HepG2 (cell line): ENCODE results near the gene ARHGEF4. TPM values are rescaled to one million over a fixed set of nuclear protein-coding genes. Genes with fewer than 3 reads are reported as not detected.

Source experiments
- ADNP ChIP-seq: sonication (generic); formaldehyde crosslinking; IDR thresholded peaks from 2 replicates; pipeline ENCODE4 v1.4.0; 2020; ENCODE audit warnings: missing genetic modification reagents
- AGO1 ChIP-seq: fragments of 200-400 bp; formaldehyde crosslinking; IDR thresholded peaks from 2 replicates; pipeline ENCODE4 v1.6.1; 2017; ENCODE audit warnings: mild to moderate bottlenecking, low read depth, low read length, moderate library complexity; ENCODE audit not compliant: poor library complexity, severe bottlenecking
- BRD4 ChIP-seq: sonication (generic); formaldehyde crosslinking; IDR thresholded peaks from 2 replicates; pipeline ENCODE4 v1.4.0; 2020; ENCODE audit warnings: missing genetic modification reagents
- CAMTA2 ChIP-seq: sonication (generic); formaldehyde crosslinking; IDR thresholded peaks from 2 replicates; pipeline ENCODE4 v1.4.0; 2020; ENCODE audit warnings: mild to moderate bottlenecking, missing genetic modification reagents, borderline replicate concordance
- ESRRA ChIP-seq: sonication (generic); formaldehyde crosslinking; IDR thresholded peaks from 2 replicates; pipeline ENCODE4 v1.5.1; 2020; ENCODE audit warnings: mild to moderate bottlenecking, low read depth, missing genetic modification reagents
- FOXA1 ChIP-seq, 2 experiments: fragments of 450-650 bp in 1 of 2; sonication (generic) in 1 of 2; formaldehyde crosslinking in 1 of 2; IDR thresholded peaks; 2 replicates each; pipeline versions ENCODE4 v1.4.0 to v1.6.1; 2016 to 2020; ENCODE audit warnings: missing genetic modification reagents in 1 of 2
- HDAC2 ChIP-seq: sonication (generic); formaldehyde crosslinking; IDR thresholded peaks from 2 replicates; pipeline ENCODE4 v1.4.0; 2020; ENCODE audit warnings: missing genetic modification reagents
- HOXD1 ChIP-seq: sonication (generic); formaldehyde crosslinking; IDR thresholded peaks from 2 replicates; pipeline ENCODE4 v1.5.0; 2020; ENCODE audit warnings: missing genetic modification reagents
- JDP2 ChIP-seq: sonication (generic); formaldehyde crosslinking; IDR thresholded peaks from 2 replicates; pipeline ENCODE4 v1.8.1; 2022; ENCODE audit warnings: missing genetic modification reagents, borderline replicate concordance
- KLF12 ChIP-seq: sonication (generic); formaldehyde crosslinking; IDR thresholded peaks from 2 replicates; pipeline ENCODE4 v1.4.0; 2020; ENCODE audit warnings: missing genetic modification reagents, borderline replicate concordance
- PHB2 ChIP-seq: fragments of 450-650 bp; IDR thresholded peaks from 2 replicates; pipeline ENCODE4 v1.6.1; 2018; ENCODE audit not compliant: partially characterized antibody
- PRPF4 ChIP-seq: fragments of 200-400 bp; formaldehyde crosslinking; IDR thresholded peaks from 2 replicates; pipeline ENCODE4 v1.6.1; 2016; ENCODE audit warnings: low read length, low read depth; ENCODE audit not compliant: poor library complexity, severe bottlenecking
- RFX3 ChIP-seq: IDR thresholded peaks from 2 replicates; pipeline ENCODE4 v1.6.1; 2016; ENCODE audit warnings: missing biosample characterization, missing genetic modification reagents
- RFXANK ChIP-seq: IDR thresholded peaks from 2 replicates; pipeline ENCODE4 v1.6.1; 2016
- SMYD3 ChIP-seq: sonication (generic); formaldehyde crosslinking; IDR thresholded peaks from 2 replicates; pipeline ENCODE4 v1.8.1; 2023; ENCODE audit warnings: mild to moderate bottlenecking, missing genetic modification reagents
- ZMYM2 ChIP-seq: sonication (generic); formaldehyde crosslinking; IDR thresholded peaks from 2 replicates; pipeline ENCODE4 v1.8.0; 2022; ENCODE audit warnings: mild to moderate bottlenecking, missing genetic modification reagents
- ZNF143 ChIP-seq: sonication (generic); formaldehyde crosslinking; IDR thresholded peaks from 2 replicates; pipeline ENCODE4 v1.4.0; 2020; ENCODE audit warnings: missing genetic modification reagents
- ZNF230 ChIP-seq: sonication (generic); formaldehyde crosslinking; IDR thresholded peaks from 2 replicates; pipeline ENCODE4 v1.4.0; 2020; ENCODE audit warnings: mild to moderate bottlenecking, missing genetic modification reagents
- ZNF264 ChIP-seq: sonication (generic); formaldehyde crosslinking; IDR thresholded peaks from 2 replicates; pipeline ENCODE4 v1.4.0; 2020; ENCODE audit warnings: missing genetic modification reagents
- ZNF562 ChIP-seq: sonication (generic); formaldehyde crosslinking; IDR thresholded peaks from 2 replicates; pipeline ENCODE4 v1.8.0; 2022; ENCODE audit warnings: missing genetic modification reagents, borderline replicate concordance
- polyA plus RNA-seq, 8 experiments: library from polyadenylated mRNA; depleted of rRNA in 3 of 8; stranded (reverse) in 7 of 8; unstranded in 1 of 8; fragments of >200 nt; fragmentation: Illumina TruSeq in 4 of 8; extraction: Trizol in 4 of 8; gene quantifications; 2 replicates each; pipeline versions ENCODE4 v1.2.1 to v1.2.3, GENCODE V29; 2011 to 2016; ENCODE audit warnings: low read depth in 4 of 8, missing spikeins in 1 of 8, mixed read lengths in 1 of 8; ENCODE audit not compliant: insufficient read depth in 1 of 8
- total RNA-seq, 5 experiments: library from RNA; depleted of rRNA; stranded (reverse); fragments of >200 nt; fragmentation: Illumina TruSeq; extraction: Trizol; gene quantifications; 2 replicates each; pipeline ENCODE4 v1.2.3, GENCODE V29; 2016; ENCODE audit warnings: low read depth in 1 of 5
- TF ChIP-seq, protein P1 (sequence below): sonication (generic); formaldehyde crosslinking; IDR thresholded peaks from 2 replicates; pipeline ENCODE4 v1.4.0; 2020; ENCODE audit warnings: missing genetic modification reagents, borderline replicate concordance
- TF ChIP-seq, protein P2 (sequence below): IDR thresholded peaks from 2 replicates; pipeline ENCODE4 v1.6.1; 2012; ENCODE audit warnings: low read length, improper control_type of control experiment
- TF ChIP-seq, protein P3 (sequence below): sonication (generic); formaldehyde crosslinking; IDR thresholded peaks from 2 replicates; pipeline ENCODE4 v1.4.0; 2020; ENCODE audit warnings: missing genetic modification reagents
- TF ChIP-seq, protein P4 (sequence below): sonication (generic); formaldehyde crosslinking; IDR thresholded peaks from 2 replicates; pipeline ENCODE4 v1.8.0; 2022; ENCODE audit warnings: missing genetic modification reagents, low read depth, mild to moderate bottlenecking, borderline replicate concordance
- TF ChIP-seq, protein P5 (sequence below): sonication (generic); formaldehyde crosslinking; IDR thresholded peaks from 2 replicates; pipeline ENCODE4 v1.4.0; 2020; ENCODE audit warnings: missing genetic modification reagents

Gene ARHGEF4
- total and polyA plus RNA-seq, 2 of the 13 experiments (the other 11 are each of a cell fraction or from before 2014, with no cell fraction given): 0.11 to 0.13 TPM

DNA sequence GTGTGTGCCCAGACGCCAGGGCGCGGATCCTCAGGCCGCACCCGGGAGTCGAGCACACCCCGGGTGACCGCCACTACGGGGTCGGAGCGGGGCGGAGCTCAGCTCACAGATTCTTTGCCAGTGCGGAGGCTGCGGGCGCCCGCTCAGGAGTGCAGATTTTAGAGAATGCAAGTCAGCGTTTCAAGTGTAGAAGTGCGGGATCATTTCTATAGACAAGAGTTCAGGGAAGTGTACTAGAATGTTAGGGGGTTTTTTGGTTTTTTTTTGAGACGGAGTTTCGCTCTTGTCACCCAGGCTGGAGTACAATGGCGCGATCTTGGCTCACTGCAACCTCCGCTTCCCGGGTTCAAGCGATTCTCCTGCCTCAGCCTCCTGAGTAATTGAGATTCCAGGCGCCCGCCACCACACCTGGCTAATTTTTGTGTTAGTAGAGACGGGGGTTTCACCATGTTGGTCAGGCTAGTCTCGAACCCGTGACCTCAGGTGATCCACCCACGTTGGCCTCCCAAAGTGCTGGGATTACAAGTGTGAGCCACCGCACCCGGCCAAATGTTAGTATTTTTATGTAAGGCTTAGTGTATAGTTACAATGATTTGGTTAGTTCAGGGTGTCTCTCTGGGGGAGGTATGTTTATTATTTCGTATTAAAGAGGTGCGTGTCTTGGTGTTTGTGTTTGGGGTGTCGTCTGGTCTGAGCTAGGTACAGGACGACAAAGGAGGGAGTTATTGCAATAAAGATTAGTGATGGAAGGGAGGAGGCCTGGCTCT, 257.2 kb downstream of the ARHGEF4 start (continued):
- TF ChIP-seq, protein P1, sequence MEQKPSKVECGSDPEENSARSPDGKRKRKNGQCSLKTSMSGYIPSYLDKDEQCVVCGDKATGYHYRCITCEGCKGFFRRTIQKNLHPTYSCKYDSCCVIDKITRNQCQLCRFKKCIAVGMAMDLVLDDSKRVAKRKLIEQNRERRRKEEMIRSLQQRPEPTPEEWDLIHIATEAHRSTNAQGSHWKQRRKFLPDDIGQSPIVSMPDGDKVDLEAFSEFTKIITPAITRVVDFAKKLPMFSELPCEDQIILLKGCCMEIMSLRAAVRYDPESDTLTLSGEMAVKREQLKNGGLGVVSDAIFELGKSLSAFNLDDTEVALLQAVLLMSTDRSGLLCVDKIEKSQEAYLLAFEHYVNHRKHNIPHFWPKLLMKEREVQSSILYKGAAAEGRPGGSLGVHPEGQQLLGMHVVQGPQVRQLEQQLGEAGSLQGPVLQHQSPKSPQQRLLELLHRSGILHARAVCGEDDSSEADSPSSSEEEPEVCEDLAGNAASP (CRISPR knock-in tag): no peak
- TF ChIP-seq HDAC2 (CRISPR knock-in tag): no peak
- no peak for TF ChIP-seq RFX3
- TF ChIP-seq, protein P2, sequence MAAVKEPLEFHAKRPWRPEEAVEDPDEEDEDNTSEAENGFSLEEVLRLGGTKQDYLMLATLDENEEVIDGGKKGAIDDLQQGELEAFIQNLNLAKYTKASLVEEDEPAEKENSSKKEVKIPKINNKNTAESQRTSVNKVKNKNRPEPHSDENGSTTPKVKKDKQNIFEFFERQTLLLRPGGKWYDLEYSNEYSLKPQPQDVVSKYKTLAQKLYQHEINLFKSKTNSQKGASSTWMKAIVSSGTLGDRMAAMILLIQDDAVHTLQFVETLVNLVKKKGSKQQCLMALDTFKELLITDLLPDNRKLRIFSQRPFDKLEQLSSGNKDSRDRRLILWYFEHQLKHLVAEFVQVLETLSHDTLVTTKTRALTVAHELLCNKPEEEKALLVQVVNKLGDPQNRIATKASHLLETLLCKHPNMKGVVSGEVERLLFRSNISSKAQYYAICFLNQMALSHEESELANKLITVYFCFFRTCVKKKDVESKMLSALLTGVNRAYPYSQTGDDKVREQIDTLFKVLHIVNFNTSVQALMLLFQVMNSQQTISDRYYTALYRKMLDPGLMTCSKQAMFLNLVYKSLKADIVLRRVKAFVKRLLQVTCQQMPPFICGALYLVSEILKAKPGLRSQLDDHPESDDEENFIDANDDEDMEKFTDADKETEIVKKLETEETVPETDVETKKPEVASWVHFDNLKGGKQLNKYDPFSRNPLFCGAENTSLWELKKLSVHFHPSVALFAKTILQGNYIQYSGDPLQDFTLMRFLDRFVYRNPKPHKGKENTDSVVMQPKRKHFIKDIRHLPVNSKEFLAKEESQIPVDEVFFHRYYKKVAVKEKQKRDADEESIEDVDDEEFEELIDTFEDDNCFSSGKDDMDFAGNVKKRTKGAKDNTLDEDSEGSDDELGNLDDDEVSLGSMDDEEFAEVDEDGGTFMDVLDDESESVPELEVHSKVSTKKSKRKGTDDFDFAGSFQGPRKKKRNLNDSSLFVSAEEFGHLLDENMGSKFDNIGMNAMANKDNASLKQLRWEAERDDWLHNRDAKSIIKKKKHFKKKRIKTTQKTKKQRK: no peak
- no peak for TF ChIP-seq KLF12
- no peak for TF ChIP-seq AGO1
- no peak for TF ChIP-seq PRPF4
- no peak for TF ChIP-seq ESRRA (CRISPR knock-in tag)
- TF ChIP-seq, protein P3, sequence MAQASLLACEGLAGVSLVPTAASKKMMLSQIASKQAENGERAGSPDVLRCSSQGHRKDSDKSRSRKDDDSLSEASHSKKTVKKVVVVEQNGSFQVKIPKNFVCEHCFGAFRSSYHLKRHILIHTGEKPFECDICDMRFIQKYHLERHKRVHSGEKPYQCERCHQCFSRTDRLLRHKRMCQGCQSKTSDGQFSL (CRISPR knock-in tag): no peak
- no peak for TF ChIP-seq ZNF143
- 0 out of 2 replicates have a peak, but pooled peaks have one; percentile 28 for TF ChIP-seq ZNF230
- TF ChIP-seq JDP2: no peak
- TF ChIP-seq, protein P4, sequence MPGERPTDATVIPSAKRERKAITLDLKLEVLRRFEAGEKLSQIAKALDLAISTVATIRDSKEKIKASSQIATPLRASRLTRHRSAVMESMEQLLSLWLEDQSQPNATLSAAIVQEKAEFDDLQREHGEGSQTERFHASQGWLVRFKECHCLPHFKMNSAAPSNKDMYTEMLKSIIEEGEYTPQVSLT (CRISPR knock-in tag): no peak
- no peak for TF ChIP-seq HOXD1 (CRISPR knock-in tag)
- no peak for TF ChIP-seq PHB2
- no peak for TF ChIP-seq CAMTA2 (CRISPR knock-in tag)
- TF ChIP-seq, protein P5, sequence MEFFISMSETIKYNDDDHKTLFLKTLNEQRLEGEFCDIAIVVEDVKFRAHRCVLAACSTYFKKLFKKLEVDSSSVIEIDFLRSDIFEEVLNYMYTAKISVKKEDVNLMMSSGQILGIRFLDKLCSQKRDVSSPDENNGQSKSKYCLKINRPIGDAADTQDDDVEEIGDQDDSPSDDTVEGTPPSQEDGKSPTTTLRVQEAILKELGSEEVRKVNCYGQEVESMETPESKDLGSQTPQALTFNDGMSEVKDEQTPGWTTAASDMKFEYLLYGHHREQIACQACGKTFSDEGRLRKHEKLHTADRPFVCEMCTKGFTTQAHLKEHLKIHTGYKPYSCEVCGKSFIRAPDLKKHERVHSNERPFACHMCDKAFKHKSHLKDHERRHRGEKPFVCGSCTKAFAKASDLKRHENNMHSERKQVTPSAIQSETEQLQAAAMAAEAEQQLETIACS (CRISPR knock-in tag): peak; percentile 79
- no peak for TF ChIP-seq RFXANK (CRISPR knock-in tag)
- TF ChIP-seq ZMYM2 (CRISPR knock-in tag): peak; percentile 83; the same call in 1 of the 2 replicates
- no peak for TF ChIP-seq ZNF562
- no peak for TF ChIP-seq SMYD3 (CRISPR knock-in tag)
- peak; percentile 83; the same call in 1 of the 2 replicates for TF ChIP-seq ADNP (CRISPR knock-in tag)
- no peak; the same call in 1 of the 2 replicates for TF ChIP-seq BRD4
- 0 out of 2 replicates have a peak, but pooled peaks have one; percentile 7 for TF ChIP-seq ZNF264 (CRISPR knock-in tag)
- no peak for TF ChIP-seq FOXA1 (IDR thresholded peaks at IDR 0.05)
- no peak for TF ChIP-seq FOXA1 (CRISPR knock-in tag; IDR thresholded peaks at IDR 0.05)
